Activated CD8-positive, alpha-beta T cell treated with anti-CD3 and anti-CD28 coated beads, Interleukin-2, amount 10 ng/mL, durations not matched to agents 7 days and 5 days (primary cell): ENCODE results near the gene GALNT2. TPM values are rescaled to one million over a fixed set of nuclear protein-coding genes. Genes with fewer than 3 reads are reported as not detected.

ENCODE experiments used
- ATAC-seq: fragments of 150-1000 bp; cut with Tn5 transposase; one replicate; pipeline ENCODE4 v1.10.0; 2021; ENCODE audit warnings: moderate library complexity
- CTCF ChIA-PET: fragments of 350-600 bp; sonication (Branson Sonifier 250); formaldehyde crosslinking; loops from one replicate; lab custom pipeline; 2021; ENCODE audit warnings: antibody characterized with exemption; lab: Charles Lee
- POLR2A ChIA-PET: fragments of 350-600 bp; sonication (Branson Sonifier 250); formaldehyde crosslinking; loops from one replicate; lab custom pipeline; 2021; ENCODE audit warnings: antibody characterized with exemption; lab: Charles Lee
- DNase-seq: peaks from one replicate; pipeline ENCODE4 v3.0.0-alpha.2; 2020
- H3K27ac Mint-ChIP-seq: one replicate; pipeline ENCODE4 v1.8.0; 2021; ENCODE audit warnings: mild to moderate bottlenecking, mixed read lengths
- H3K27me3 Mint-ChIP-seq: one replicate; pipeline ENCODE4 v1.8.0; 2021; ENCODE audit warnings: low read depth, mixed read lengths
- H3K36me3 Mint-ChIP-seq: one replicate; pipeline ENCODE4 v1.8.0; 2021; ENCODE audit warnings: low read depth, mixed read lengths
- H3K4me1 Mint-ChIP-seq: one replicate; pipeline ENCODE4 v1.8.0; 2021; ENCODE audit warnings: low read depth, mixed read lengths
- H3K4me3 Mint-ChIP-seq: one replicate; pipeline ENCODE4 v1.8.0; 2021; ENCODE audit warnings: mild to moderate bottlenecking, mixed read lengths
- H3K9me3 Mint-ChIP-seq: one replicate; pipeline ENCODE4 v1.8.0; 2022; ENCODE audit warnings: mixed read lengths; ENCODE audit not compliant: insufficient read depth
- total RNA-seq, 2 experiments: library from RNA; stranded (reverse); gene quantifications; one replicate each; pipeline ENCODE4 v1.2.3, GENCODE V29; 2021

GALNT2 gene
- total RNA-seq, 2 experiments from 2014 or later = 20.7 to 21.2 TPM

DNA sequence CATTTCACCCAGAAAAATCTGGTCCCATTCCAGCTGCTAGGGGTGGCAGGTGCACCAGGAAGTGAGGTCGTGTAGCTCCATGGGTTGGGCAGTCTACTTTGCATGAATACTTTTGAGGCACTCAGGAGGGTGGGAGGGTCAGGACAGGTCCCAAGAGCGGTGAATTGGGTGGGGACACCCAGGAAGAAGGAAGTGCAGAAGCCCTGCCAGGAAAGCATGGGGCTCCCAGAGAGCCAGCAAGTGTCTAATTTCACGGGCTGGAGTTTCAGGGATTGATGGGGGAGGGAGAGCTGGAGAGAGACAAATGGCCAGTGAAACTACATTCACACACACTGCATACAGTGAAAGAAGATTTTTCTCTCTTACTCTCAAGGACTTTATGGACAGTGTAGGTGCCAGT lies 137.8 kb downstream of the GALNT2 start:
- H3K4me1 Mint-ChIP-seq = peaks cover 23% of the 10 kb centered on the region
- ChIA-PET CTCF (interaction anchor here (1.2 to 1.6 kb wide), 3 partner anchors 10 to 72 kb away, joined by 3 to 5 read pairs (median 4); no protein-coding TSS in a partner anchor), POLR2A (no interaction called here)
- H3K4me3 Mint-ChIP-seq = no peak overlapping the region
- ATAC-seq = no peak
- H3K27me3 Mint-ChIP-seq = no peaks in the 10 kb centered on the region
- no peak for DNase-seq
- H3K27ac Mint-ChIP-seq = no peak overlapping the region
- H3K36me3 Mint-ChIP-seq = peaks cover 9% of the 10 kb centered on the region
- H3K9me3 Mint-ChIP-seq = no peaks in the 10 kb centered on the region

GRCh38 chr1:230205719-230206198 lies 138.7 kb downstream of the GALNT2 start:
- no peak overlapping the region for H3K27ac Mint-ChIP-seq
- ChIA-PET POLR2A (no interaction called here), CTCF (interaction anchor here (1.2 to 1.6 kb wide), 3 partner anchors 11 to 71 kb away, joined by 3 to 5 read pairs (median 4); no protein-coding TSS in a partner anchor)
- no peaks in the 10 kb centered on the region for H3K27me3 Mint-ChIP-seq
- peaks cover 11% of the 10 kb centered on the region for H3K36me3 Mint-ChIP-seq
- DNase-seq (no peak), ATAC-seq (no peak)
- H3K9me3 Mint-ChIP-seq = no peaks in the 10 kb centered on the region
- H3K4me1 Mint-ChIP-seq = peaks cover 32% of the 10 kb centered on the region
- H3K4me3 Mint-ChIP-seq = no peak overlapping the region

- Mint-ChIP-seq H3K4me3 (no peak overlapping the region), H3K27ac (no peak overlapping the region), H3K27me3 (no peaks in the 10 kb centered on the region), H3K36me3 (peaks cover 12% of the 10 kb centered on the region), H3K4me1 (peaks cover 34% of the 10 kb centered on the region), H3K9me3 (no peaks in the 10 kb centered on the region)
- ATAC-seq = no peak
- DNase-seq = no peak
- ChIA-PET POLR2A (no interaction called here), CTCF (interaction anchor here (1.6 kb wide), 1 partner anchor 39 kb away, joined by 4 read pairs; no protein-coding TSS in a partner anchor)
These were observed 139.2 kb downstream of the GALNT2 start for GRCh38 chr1:230206207-230206606.

DNA sequence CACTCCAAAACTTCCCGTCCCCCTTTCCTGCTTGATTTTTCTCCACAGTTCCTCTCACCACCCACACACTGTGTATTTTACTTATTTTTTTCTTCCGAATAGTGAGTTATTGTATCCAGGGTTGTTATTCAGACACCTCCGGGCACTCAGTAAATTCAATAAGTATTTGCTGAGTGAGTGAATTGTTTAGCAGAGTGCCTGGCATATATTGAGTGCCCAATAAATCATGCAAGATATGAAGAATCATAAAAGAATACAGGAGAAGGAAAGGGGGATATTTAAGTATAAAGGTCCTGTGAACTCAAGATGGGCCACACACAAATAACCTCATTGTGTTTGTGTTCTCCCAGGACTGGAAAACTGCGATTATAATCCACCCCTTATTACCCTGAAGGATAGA lies 139.9 kb downstream of the GALNT2 start:
- ATAC-seq = no peak
- Mint-ChIP-seq H3K4me1 (peaks cover 41% of the 10 kb centered on the region), H3K27ac (no peak overlapping the region), H3K27me3 (no peaks in the 10 kb centered on the region), H3K36me3 (peaks cover 12% of the 10 kb centered on the region), H3K9me3 (no peaks in the 10 kb centered on the region), H3K4me3 (no peak overlapping the region)
- DNase-seq = no peak
- CTCF ChIA-PET = no interaction called here
- POLR2A ChIA-PET = interaction anchor here (0.7 kb wide), 1 partner anchor 29 kb away, joined by 3 read pairs; no protein-coding TSS in a partner anchor

GRCh38 chr1:230207598-230207997 lies 140.6 kb downstream of the GALNT2 start:
- DNase-seq = no peak
- Mint-ChIP-seq H3K4me3 (no peak overlapping the region), H3K27ac (no peak overlapping the region), H3K9me3 (no peaks in the 10 kb centered on the region), H3K27me3 (no peaks in the 10 kb centered on the region), H3K4me1 (peaks cover 48% of the 10 kb centered on the region), H3K36me3 (peaks cover 12% of the 10 kb centered on the region)
- CTCF ChIA-PET = interaction anchor here (1.0 to 1.2 kb wide), 2 partner anchors 55 to 99 kb away, joined by 3 read pairs; no protein-coding TSS in a partner anchor
- POLR2A ChIA-PET = interaction anchor here (0.7 kb wide), 1 partner anchor 28 kb away, joined by 3 read pairs; no protein-coding TSS in a partner anchor
- ATAC-seq = no peak

DNA sequence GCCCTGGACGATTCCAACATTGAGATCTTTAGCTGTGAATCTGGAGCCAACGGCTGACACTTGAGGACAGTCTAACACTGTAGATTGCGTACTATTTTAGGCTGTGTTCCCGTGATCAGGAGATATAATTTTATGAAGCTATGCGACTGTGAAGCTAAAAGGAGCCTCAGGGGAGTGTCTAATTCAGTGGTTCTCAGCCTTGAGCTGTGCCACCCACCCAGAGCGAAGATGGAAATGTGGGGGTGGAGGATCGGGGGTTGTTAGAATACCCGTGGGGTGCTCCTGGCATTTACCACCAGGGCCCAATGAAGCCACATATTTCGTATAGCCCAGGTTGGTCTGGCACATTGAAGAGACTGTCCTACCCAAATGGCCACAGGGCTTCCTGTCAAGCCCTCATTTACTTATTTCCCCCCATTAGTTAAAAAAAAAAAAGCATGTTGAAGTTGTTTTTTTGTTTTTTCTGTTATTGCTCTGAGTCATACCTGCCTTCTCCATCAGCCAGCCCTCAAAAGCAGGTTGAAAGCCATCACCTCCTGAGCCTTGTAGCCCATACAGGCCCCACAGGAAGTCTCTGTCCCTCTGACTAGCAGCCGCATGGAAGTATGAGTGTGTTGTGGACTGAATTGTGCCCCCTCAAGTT lies 141.7 kb downstream of the GALNT2 start:
- CTCF ChIA-PET = interaction anchor here (1.0 to 1.8 kb wide), 3 partner anchors 16 to 97 kb away, joined by 3 to 5 read pairs (median 3); no protein-coding TSS in a partner anchor
- Mint-ChIP-seq H3K27me3 (no peaks in the 10 kb centered on the region), H3K4me1 (peaks cover 59% of the 10 kb centered on the region), H3K4me3 (peak overlapping the region; percentile 8), H3K27ac (peak overlapping the region; percentile 89), H3K9me3 (no peaks in the 10 kb centered on the region), H3K36me3 (peaks cover 10% of the 10 kb centered on the region)
- peak; percentile 57 for DNase-seq
- ATAC-seq = peak; percentile 82
- POLR2A ChIA-PET = interaction anchor here (0.6 to 1.5 kb wide), 3 partner anchors 12 to 712 kb away, joined by 3 to 4 read pairs (median 3); no protein-coding TSS in a partner anchor

DNA sequence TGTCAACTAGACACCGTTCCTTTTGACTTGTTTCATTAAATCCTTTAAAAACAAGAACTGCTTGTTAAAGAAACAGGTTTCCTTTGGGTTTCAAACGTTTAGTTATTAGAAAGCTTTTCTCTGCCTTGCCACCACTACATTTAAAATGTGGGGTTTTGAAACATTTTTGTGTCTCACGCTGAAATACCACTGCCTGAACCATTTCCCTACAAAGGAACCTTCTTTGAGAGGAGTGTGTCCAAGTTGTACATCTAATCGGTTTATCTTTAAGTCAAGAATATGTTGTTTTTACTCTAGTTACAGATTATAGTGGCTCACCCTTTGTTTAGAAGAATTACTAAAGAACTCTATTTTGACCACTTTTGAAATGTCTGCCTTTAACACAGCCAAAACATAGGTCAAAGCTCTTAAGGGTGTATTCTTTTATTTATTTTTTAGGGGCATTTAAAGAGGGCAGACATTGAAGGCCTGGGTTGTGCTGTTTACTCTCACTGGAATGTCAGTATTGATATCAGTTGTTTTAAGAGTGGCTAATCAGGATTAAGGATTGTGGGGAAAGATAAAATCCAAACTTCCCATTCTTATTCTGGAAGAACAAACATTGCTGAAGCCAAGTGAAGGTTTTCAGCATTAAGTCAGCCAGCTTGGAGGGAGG lies 143.4 kb downstream of the GALNT2 start:
- no peak overlapping the region for H3K4me3 Mint-ChIP-seq
- ATAC-seq (no peak), DNase-seq (no peak)
- peaks cover 62% of the 10 kb centered on the region for H3K4me1 Mint-ChIP-seq
- H3K36me3 Mint-ChIP-seq = peaks cover 6% of the 10 kb centered on the region
- H3K27ac Mint-ChIP-seq = no peak overlapping the region
- H3K27me3 Mint-ChIP-seq = no peaks in the 10 kb centered on the region
- no peaks in the 10 kb centered on the region for H3K9me3 Mint-ChIP-seq
- POLR2A ChIA-PET = interaction anchor here (0.6 to 1.5 kb wide), 3 partner anchors 10 to 1148 kb away, joined by 3 read pairs; no protein-coding TSS in a partner anchor
- CTCF ChIA-PET = interaction anchor here (0.6 to 2.0 kb wide), 5 partner anchors 10 to 68 kb away, joined by 3 to 7 read pairs (median 3); no protein-coding TSS in a partner anchor

DNA sequence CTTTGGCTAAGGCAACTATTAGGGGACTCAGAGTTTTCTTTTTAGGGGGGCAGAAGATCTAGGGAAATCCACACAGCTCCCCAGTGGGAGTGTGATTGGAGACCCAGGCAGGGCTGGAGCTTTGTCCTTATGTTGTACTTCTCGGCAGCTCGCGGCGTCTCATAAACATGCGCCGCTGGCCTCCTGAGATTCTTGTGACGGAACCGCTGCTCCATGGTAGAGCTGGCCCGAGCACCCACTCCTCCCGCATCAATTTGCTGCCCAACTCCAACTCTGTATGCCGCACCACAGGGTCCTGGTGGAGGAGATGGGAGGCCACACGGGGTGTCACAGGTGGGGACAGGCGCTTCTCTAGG lies 143.9 kb downstream of the GALNT2 start:
- Mint-ChIP-seq H3K4me3 (no peak overlapping the region), H3K9me3 (no peaks in the 10 kb centered on the region), H3K36me3 (peaks cover 6% of the 10 kb centered on the region), H3K27ac (no peak overlapping the region), H3K27me3 (no peaks in the 10 kb centered on the region), H3K4me1 (peaks cover 62% of the 10 kb centered on the region)
- ChIA-PET POLR2A (no interaction called here), CTCF (interaction anchor here (1.3 to 2.0 kb wide), 3 partner anchors 10 to 67 kb away, joined by 3 to 7 read pairs (median 5); no protein-coding TSS in a partner anchor)
- DNase-seq (no peak), ATAC-seq (no peak)

DNA sequence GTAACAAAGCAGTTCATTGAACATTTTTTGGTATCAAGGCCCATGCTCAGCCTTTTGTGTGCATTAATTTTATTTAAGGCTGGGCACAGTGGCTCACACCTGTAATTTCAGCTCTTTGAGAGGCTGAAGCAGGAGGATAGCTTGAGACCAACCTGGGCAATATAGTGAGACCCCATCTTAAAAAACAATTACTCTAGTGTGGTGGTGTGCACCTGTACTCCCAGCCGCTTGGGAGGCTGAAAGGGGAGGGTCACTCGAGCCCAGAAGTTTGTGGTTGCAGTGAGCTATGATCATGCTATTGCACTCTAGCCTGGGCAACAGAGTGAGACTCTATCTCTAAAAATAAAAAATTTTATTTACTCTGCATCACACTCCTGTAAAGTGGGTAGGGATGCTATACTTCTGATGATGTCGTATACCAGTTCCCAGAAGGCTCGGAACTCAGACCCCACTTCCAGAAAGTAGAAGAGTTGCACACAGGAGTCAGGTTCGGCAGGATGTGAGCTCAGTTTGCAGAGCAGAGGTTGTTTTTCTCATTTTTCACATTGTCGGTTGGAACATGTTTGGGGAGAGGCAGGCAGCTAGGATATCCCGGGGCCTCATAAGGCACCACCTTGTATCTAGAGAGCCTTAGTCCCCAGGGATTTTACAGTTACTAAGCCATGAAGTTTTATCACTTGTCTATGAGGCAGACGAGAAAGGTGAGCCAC lies 144.6 kb downstream of the GALNT2 start:
- H3K4me3 Mint-ChIP-seq = no peak overlapping the region
- ATAC-seq (no peak), DNase-seq (no peak)
- peaks cover 63% of the 10 kb centered on the region for H3K4me1 Mint-ChIP-seq
- no peaks in the 10 kb centered on the region for H3K27me3 Mint-ChIP-seq
- peaks cover 6% of the 10 kb centered on the region for H3K36me3 Mint-ChIP-seq
- ChIA-PET CTCF (interaction anchor here (0.6 to 2.0 kb wide), 4 partner anchors 9 to 18 kb away, joined by 3 to 7 read pairs (median 3); no protein-coding TSS in a partner anchor), POLR2A (no interaction called here)
- H3K9me3 Mint-ChIP-seq = no peaks in the 10 kb centered on the region
- H3K27ac Mint-ChIP-seq = peak overlapping the region; percentile 35

DNA sequence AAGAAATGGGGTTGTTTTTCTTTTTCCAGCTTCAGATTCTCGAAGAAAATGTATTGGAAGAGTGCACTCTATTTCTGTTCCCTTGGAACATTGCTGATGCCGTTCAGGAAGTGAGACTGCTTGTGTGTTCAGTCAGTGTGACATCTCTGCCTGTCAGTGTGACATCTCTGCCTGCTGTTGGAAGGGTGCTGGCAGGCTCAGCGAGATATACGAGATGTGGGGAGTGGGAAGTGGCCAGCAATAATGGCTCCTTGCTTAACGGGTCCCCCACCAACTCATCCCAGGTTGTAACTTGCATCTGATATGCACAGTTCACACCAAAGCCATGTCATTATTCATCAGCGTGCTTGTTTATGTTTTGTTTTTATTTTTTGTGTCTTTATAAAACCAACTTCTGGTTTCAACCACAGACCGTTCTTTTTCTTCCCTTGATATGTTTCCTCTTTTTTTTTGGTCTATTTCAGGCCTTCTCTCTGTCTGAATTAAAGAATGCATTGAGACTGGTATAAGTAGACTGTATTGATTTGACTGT lies 145.4 kb downstream of the GALNT2 start:
- peak overlapping the region; percentile 41 for H3K27ac Mint-ChIP-seq
- CTCF ChIA-PET = interaction anchor here (0.6 to 1.2 kb wide), 2 partner anchors 9 to 12 kb away, joined by 3 read pairs; no protein-coding TSS in a partner anchor
- H3K4me3 Mint-ChIP-seq = peak overlapping the region; percentile 38
- H3K9me3 Mint-ChIP-seq = no peaks in the 10 kb centered on the region
- no peaks in the 10 kb centered on the region for H3K27me3 Mint-ChIP-seq
- H3K4me1 Mint-ChIP-seq = peaks cover 63% of the 10 kb centered on the region
- H3K36me3 Mint-ChIP-seq = peaks cover 6% of the 10 kb centered on the region
- POLR2A ChIA-PET = no interaction called here
- DNase-seq (no peak), ATAC-seq (peak; percentile 23)

- CTCF ChIA-PET = interaction anchor here (0.8 to 1.9 kb wide), 6 partner anchors 8 to 55 kb away, joined by 3 to 7 read pairs (median 4); no protein-coding TSS in a partner anchor
- peaks cover 42% of the 10 kb centered on the region for H3K4me1 Mint-ChIP-seq
These were observed 148.0 kb downstream of the GALNT2 start for GRCh38 chr1:230215031-230215430.

More at GRCh38 chr1:230215031-230215430, 148.0 kb downstream of the GALNT2 start:
- DNase-seq (no peak), ATAC-seq (no peak)
- POLR2A ChIA-PET = interaction anchor here (0.6 kb wide), 1 partner anchor 135 kb away, joined by 3 read pairs; no protein-coding TSS in a partner anchor
- no peaks in the 10 kb centered on the region for H3K9me3 Mint-ChIP-seq
- peaks cover 4% of the 10 kb centered on the region for H3K36me3 Mint-ChIP-seq
- no peaks in the 10 kb centered on the region for H3K27me3 Mint-ChIP-seq
- H3K27ac Mint-ChIP-seq = no peak overlapping the region
- no peak overlapping the region for H3K4me3 Mint-ChIP-seq
